ENCODE measurements around the gene RFC4.

RFC4 gene

DNA sequence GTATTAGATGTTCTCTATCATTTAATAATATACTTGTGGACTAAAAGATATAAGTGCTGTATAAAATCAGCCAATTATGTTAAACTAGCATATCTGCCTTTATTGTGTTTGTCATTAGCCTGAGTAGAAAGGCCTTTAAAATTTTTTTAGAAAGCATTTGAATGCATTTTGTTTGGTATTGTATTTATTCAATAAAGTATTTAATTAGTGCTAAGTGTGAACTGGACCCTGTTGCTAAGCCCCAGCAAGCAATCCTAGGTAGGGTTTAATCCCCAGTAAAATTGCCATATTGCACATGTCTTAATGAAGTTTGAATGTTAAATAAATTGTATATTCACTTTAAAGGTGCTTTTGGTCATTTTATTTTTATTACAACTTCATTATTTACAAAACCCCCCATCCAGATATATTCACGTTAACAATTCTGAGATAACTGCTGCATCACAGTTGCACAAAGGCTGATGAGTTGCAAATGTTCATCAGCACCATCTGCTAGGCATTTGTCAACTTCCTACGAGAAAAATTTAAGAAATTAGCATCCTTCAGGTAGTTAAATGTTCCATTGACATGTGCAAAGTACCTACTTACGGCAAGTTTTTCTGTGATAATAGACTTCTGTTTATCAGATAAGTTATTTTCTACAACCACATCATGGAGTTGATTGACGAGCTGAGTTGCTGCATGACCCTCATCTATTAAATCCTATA, 16.6 kb downstream of the RFC4 start:
- DNase-seq (ENCODE audit: insufficient read length, low spot score) (no peak), FAIRE-seq (peak; percentile 55)
- TF ChIP-seq POU2F2 (IDR thresholded peaks at IDR 0.05; ENCODE audit: low read depth, low read length) (no peak), TAF1 (IDR thresholded peaks at IDR 0.05; ENCODE audit: low read depth, low read length) (no peak), POLR2AphosphoS5 (IDR thresholded peaks at IDR 0.05; ENCODE audit: low read depth, low read length) (no peak), PAX5 (IDR thresholded peaks at IDR 0.05; ENCODE audit: insufficient read depth, low read length, severe bottlenecking) (no peak), POLR2A (IDR thresholded peaks at IDR 0.05; ENCODE audit: low read depth, low read length) (no peak), SPI1 (IDR thresholded peaks at IDR 0.05; ENCODE audit: low read depth, low read length) (no peak)

DNA sequence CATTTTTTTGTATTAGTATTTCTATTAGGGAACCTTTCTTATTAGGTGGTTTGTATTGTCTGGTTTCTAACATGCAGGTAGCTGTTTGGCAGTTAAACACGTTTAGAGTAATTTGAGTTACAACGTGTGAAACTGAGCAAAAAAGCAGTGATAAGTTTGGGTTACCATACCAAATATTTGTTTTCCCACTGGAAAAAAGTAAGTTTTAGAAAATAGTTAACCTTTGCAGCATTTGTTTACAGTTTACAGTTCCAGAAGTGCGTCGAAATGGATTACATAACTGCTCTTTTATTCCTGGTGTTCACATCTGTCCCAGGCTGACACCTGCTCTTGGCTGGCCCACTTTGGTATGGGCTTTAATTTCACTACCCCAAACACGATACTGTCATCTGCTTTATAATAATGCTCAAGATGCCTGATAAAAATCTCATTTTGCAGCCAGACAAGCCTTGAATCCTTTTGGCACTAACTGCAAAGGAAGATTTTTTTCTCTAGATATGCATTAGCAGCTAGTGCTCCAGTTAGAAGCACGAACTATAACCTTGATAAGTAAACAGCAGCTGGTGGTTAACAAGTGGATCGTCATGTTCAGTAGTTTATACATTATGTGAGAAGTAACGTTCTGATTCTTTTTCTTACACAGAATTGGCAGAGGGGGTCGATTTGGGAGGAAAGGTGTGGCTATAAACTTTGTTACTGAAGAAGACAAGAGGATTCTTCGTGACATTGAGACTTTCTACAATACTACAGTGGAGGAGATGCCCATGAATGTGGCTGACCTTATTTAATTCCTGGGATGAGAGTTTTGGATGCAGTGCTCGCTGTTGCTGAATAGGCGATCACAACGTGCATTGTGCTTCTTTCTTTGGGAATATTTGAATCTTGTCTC, 17.6 kb downstream of the RFC4 start:
- no peak for DNase-seq (ENCODE audit: insufficient read length, low spot score)
- FAIRE-seq: no peak
- TF ChIP-seq POLR2AphosphoS5 (IDR thresholded peaks at IDR 0.05; ENCODE audit: low read depth, low read length) (peak; percentile 17), POLR2A (IDR thresholded peaks at IDR 0.05; ENCODE audit: low read depth, low read length) (peak; percentile 27), SPI1 (IDR thresholded peaks at IDR 0.05; ENCODE audit: low read depth, low read length) (no peak)

DNA sequence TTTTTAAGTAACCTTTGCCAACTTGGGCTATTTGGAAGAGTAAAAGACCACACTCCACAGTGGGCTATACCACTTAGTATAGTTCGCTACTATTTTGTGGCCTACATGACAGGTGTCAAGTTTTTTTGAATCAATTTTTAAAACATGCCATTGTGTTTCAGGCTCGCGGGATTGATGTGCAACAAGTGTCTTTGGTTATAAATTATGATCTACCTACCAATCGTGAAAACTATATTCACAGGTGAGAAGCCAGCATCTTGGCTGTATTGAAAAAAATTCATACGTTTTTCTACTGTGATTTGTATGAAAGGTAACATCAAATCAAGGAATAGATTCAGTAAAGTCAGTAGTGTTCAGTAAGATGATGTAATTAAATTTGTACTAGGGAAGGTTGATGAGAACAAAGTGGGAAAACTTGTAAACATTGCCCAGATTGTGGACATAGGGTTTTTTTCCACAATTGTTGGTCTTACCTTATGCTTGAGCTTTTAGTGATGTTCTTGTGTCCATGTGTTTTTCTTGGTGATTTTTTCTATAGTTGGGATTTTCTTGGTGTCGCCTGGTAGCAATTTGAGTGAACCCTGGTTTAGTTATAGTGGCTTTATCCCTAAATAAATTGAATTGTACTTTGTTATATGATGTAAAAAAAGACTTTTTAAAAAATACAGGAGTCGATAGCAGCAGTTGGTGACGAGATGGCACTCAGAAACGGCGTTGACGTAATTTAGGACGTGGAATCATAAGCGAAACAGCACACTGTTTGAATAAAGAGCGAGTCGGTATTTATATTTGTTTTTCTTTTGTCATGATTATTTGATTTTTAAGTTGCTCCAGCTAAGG, 18.4 kb downstream of the RFC4 start:
- DNase-seq (ENCODE audit: insufficient read length, low spot score) (no peak), FAIRE-seq (no peak)
- TF ChIP-seq POU2F2 (IDR thresholded peaks at IDR 0.05; ENCODE audit: low read depth, low read length): no peak
- TF ChIP-seq POLR2A (IDR thresholded peaks at IDR 0.05; ENCODE audit: low read depth, low read length): 0 out of 2 replicates have a peak, but pooled peaks have one; percentile 19

DNA sequence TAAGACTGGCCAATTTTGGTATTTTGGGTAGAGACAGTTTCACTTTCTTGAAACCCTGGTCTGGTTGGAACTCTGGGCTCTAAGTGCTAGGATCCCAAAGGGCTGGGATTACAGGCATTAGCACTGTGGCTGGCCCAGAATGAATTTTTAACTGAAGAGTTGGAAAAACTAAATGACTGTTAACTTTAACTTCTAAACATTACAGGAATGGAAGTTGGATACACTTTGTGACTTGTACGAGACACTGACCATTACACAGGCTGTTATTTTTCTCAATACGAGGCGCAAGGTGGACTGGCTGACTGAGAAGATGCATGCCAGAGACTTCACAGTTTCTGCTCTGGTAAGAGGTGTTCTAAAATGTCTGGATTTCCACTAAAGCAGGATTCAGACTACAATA, 19.4 kb downstream of the RFC4 start:
- DNase-seq (ENCODE audit: insufficient read length, low spot score) (no peak), FAIRE-seq (no peak)
- no peak for TF ChIP-seq POU2F2 (IDR thresholded peaks at IDR 0.05; ENCODE audit: low read depth, low read length)
- peak; percentile 65; the same call in 1 of the 2 replicates for TF ChIP-seq POLR2AphosphoS5 (IDR thresholded peaks at IDR 0.05; ENCODE audit: low read depth, low read length)
- no peak for TF ChIP-seq PAX5 (IDR thresholded peaks at IDR 0.05; ENCODE audit: insufficient read depth, low read length, severe bottlenecking)
- TF ChIP-seq POLR2A (IDR thresholded peaks at IDR 0.05; ENCODE audit: low read depth, low read length): no peak
- no peak for TF ChIP-seq SPI1 (IDR thresholded peaks at IDR 0.05; ENCODE audit: low read depth, low read length)
- TF ChIP-seq TAF1 (IDR thresholded peaks at IDR 0.05; ENCODE audit: low read depth, low read length): no peak

DNA sequence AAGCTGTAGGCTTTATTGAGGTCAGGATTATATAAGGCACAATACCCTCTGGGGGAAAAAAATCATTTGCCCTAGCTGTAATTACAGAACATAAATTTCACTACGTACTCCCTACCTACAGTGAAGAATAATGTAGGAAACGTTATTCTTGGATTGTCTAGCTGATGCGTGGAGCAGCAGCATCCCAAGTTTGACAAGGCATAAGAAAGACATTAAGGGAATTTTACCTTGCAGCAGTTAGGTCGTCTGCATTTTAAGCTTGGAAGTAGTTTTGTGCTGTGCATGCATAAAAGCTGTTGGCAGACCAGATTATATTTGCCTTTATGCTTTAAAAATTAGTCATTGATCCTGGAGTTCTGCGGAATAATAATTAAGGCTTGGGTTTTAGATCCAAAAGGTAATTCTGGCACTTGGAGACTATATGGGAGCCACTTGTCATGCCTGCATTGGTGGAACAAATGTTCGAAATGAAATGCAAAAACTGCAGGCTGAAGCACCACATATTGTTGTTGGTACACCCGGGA, 20.7 kb downstream of the RFC4 start:
- FAIRE-seq (no peak), DNase-seq (ENCODE audit: insufficient read length, low spot score) (no peak)
- no peak for TF ChIP-seq POLR2A (IDR thresholded peaks at IDR 0.05; ENCODE audit: low read depth, low read length)
- TF ChIP-seq POU2F2 (IDR thresholded peaks at IDR 0.05; ENCODE audit: low read depth, low read length): no peak
- no peak for TF ChIP-seq TAF1 (IDR thresholded peaks at IDR 0.05; ENCODE audit: low read depth, low read length)
- TF ChIP-seq POLR2AphosphoS5 (IDR thresholded peaks at IDR 0.05; ENCODE audit: low read depth, low read length): peak; percentile 14; the same call in 1 of the 2 replicates

DNA sequence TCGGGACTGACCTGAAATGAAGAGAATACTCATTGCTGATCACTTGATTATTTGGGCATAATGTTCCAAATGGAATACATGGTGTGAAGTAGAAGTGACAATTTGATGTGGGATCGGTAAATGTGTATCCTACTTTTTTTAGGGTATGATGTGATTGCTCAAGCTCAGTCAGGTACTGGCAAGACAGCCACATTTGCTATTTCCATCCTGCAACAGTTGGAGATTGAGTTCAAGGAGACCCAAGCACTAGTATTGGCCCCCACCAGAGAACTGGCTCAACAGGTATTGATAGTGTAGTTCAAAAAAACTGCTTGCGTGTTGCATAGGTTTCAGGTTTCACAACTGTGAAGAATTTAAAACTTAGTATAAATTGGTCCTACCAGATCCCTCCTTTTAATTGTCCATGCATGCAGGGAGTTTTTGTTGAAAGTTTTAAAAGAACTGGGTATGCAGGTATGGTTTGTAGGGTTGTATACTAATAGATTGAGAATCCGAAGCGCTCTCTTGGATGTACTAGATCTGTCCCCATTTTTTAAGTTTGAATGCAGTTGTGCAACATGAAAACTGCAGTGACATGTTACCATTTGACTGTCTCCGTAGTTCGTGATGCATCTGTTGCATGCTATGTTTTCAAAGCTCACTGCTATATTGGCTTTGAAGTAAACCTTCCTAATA, 21.3 kb downstream of the RFC4 start:
- TF ChIP-seq SPI1 (IDR thresholded peaks at IDR 0.05; ENCODE audit: low read depth, low read length) (no peak), POLR2AphosphoS5 (IDR thresholded peaks at IDR 0.05; ENCODE audit: low read depth, low read length) (peak; percentile 24)
- DNase-seq (ENCODE audit: insufficient read length, low spot score): no peak
- no peak for FAIRE-seq

DNA sequence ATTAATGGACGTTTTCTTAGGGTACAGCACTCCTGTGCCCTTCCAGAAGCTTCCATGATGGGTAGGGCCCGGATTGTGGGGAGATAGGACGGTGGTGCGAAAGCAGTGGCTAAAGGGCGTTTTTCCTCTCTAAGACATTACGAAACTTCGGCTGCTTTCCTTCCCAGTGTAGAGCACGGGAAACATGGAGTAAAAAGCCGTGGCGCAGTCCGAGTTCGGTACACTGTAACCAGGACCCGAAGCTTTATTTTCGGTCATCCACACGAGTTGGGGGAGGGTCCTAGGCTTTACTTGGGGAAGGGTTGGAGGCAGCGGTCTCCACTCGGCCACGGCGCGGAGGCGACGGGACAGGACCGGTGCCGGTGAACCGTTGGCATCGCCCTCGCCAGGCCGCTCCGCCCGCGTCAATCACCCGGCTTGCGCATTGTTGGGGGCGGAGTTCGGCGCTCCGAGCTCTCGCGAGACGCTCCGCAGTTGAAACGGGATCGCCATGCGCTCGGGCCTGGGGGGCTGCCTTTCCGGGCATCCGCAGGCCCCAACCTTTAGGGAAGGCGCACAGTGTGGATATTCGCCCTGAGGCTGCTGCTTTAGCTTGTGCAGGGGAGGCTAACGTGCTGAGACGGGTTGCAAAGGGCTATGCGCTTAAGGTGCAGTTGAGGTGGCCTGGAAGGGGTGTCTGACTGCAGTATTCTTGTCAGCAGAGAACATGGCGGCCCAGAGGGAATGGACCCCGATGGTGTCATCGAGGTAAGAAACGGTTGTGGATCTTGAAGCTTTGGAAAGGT, 22.4 kb downstream of the RFC4 start:
- peak; percentile 68 for FAIRE-seq
- peak; percentile 48 for DNase-seq (ENCODE audit: insufficient read length, low spot score)
- TF ChIP-seq POLR2AphosphoS5 (IDR thresholded peaks at IDR 0.05; ENCODE audit: low read depth, low read length): peak; percentile 69
- 0 out of 2 replicates have a peak, but pooled peaks have one; percentile 49 for TF ChIP-seq POU2F2 (IDR thresholded peaks at IDR 0.05; ENCODE audit: low read depth, low read length)
- peak; percentile 77 for TF ChIP-seq POLR2A (IDR thresholded peaks at IDR 0.05; ENCODE audit: low read depth, low read length)
- TF ChIP-seq SPI1 (IDR thresholded peaks at IDR 0.05; ENCODE audit: low read depth, low read length): no peak
- TF ChIP-seq TAF1 (IDR thresholded peaks at IDR 0.05; ENCODE audit: low read depth, low read length): peak; percentile 65
- TF ChIP-seq PAX5 (IDR thresholded peaks at IDR 0.05; ENCODE audit: insufficient read depth, low read length, severe bottlenecking): no peak

DNA sequence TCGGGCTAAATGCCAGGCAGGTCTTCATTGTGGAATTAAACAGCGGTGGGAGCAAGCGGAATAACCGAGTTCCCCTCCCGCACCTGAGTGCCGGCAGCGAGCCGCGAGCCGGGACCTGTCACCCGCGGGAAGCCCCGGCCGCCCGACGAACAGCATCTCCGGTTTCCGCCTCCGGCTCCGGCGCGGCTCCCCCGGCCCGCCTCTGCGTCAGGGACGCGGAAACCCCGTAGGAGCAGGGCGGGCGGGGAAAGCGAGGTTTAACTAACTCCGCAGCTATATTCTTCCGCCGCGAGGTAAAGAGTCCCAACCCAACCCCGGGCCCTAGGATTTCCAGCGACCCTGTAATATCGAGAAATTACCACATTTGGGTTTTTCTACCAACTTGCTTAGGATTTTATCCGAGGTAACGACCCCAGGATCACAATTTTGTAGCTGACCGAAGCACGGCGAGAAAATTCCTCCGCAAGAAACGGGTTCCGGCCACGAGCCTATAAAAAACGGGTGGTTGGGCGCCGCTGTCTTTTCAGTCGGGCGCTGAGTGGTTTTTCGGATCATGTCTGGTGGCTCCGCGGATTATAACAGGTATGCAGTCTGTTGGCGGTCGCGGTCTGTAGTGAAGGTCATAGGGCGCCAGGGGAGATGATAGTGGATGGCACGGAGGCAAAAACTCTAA, 23.1 kb downstream of the RFC4 start, which contains the start of gene EIF4A2:
TSS of gene EIF4A2 (plus strand) at position 520 of the 673 bp plus-strand sequence. CDS start at position 554, 34 bp downstream.
- DNase-seq (ENCODE audit: insufficient read length, low spot score): peak; percentile 76
- TF ChIP-seq POU2F2 (IDR thresholded peaks at IDR 0.05; ENCODE audit: low read depth, low read length) (peak; percentile 97), POLR2A (IDR thresholded peaks at IDR 0.05; ENCODE audit: low read depth, low read length) (peak; percentile 100), PAX5 (IDR thresholded peaks at IDR 0.05; ENCODE audit: insufficient read depth, low read length, severe bottlenecking) (peak; percentile 33), POLR2AphosphoS5 (IDR thresholded peaks at IDR 0.05; ENCODE audit: low read depth, low read length) (peak; percentile 99), TAF1 (IDR thresholded peaks at IDR 0.05; ENCODE audit: low read depth, low read length) (peak; percentile 99), SPI1 (IDR thresholded peaks at IDR 0.05; ENCODE audit: low read depth, low read length) (no peak)
- peak; percentile 85 for FAIRE-seq

Data from GM12891 (cell line).